ENCODE results near the gene BRINP2. TPM values are rescaled to one million over a fixed set of nuclear protein-coding genes. Genes with fewer than 3 reads are reported as not detected.
A peak's percentile ranks its signal among the peaks of the same experiment; 100 is the strongest.

BRINP2 gene
- total RNA-seq, 1 experiment from 2014 or later: 0.24 TPM

DNA sequence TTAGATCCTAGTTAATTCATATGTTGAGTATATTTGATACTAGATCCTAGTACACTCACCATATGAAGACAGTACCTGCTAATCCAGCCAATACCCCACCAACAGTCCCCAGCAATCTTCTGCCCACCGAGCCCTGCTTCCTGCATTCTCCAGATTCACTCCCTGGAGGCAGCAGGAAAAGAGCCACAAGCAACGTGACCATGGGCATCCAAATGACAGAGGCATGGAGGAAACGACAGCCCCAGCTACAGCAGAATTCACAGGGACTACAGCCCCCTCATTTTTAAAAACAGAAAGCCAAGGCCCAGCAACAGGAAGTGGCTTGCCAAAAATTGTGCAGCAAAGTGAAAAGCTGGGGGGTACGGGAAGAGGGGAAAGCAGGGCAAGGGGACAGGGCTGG is 35.5 kb upstream of the BRINP2 start (continued):
- TF ChIP-seq STAT6 (CRISPR knock-in tag; conservative IDR thresholded peaks at IDR 0.05; ENCODE audit: low read depth) (no peak), TEAD4 (CRISPR knock-in tag; IDR thresholded peaks at IDR 0.05) (no peak), ATF3 (CRISPR knock-in tag; conservative IDR thresholded peaks at IDR 0.05) (no peak)
- TF ChIP-seq, protein P1, sequence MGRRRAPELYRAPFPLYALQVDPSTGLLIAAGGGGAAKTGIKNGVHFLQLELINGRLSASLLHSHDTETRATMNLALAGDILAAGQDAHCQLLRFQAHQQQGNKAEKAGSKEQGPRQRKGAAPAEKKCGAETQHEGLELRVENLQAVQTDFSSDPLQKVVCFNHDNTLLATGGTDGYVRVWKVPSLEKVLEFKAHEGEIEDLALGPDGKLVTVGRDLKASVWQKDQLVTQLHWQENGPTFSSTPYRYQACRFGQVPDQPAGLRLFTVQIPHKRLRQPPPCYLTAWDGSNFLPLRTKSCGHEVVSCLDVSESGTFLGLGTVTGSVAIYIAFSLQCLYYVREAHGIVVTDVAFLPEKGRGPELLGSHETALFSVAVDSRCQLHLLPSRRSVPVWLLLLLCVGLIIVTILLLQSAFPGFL (CRISPR knock-in tag; IDR thresholded peaks at IDR 0.05; ENCODE audit: borderline replicate concordance): no peak

- POLR2A ChIA-PET: no interaction called here
- DNase-seq (ENCODE audit: low spot score): no peak
- no peaks in the 10 kb centered on the region for H3K27me3 Mint-ChIP-seq (ENCODE audit: low read depth)
- TF ChIP-seq MYBL2 (CRISPR knock-in tag; IDR thresholded peaks at IDR 0.05): no peak
- no peak for TF ChIP-seq ZNF416 (CRISPR knock-in tag; IDR thresholded peaks at IDR 0.05)
- TF ChIP-seq ZBTB21 (CRISPR knock-in tag; IDR thresholded peaks at IDR 0.05; ENCODE audit: borderline replicate concordance): no peak
- TF ChIP-seq NR1H2 (CRISPR knock-in tag; IDR thresholded peaks at IDR 0.05): no peak
- TF ChIP-seq EMX1 (CRISPR knock-in tag; IDR thresholded peaks at IDR 0.05): no peak
- no peak for TF ChIP-seq E2F5 (CRISPR knock-in tag; IDR thresholded peaks at IDR 0.05)
- ATAC-seq: peak; percentile 81
- peaks cover 11% of the 10 kb centered on the region for H3K4me1 Mint-ChIP-seq
- CTCF ChIA-PET: interaction anchor here (0.6 to 1.9 kb wide), 15 partner anchors 10 to 242 kb away, joined by 3 to 11 read pairs (median 5); no protein-coding TSS in a partner anchor
- no peaks in the 10 kb centered on the region for H3K9me3 Mint-ChIP-seq
- no peaks in the 10 kb centered on the region for H3K36me3 Mint-ChIP-seq
- H3K27ac Mint-ChIP-seq: no peak overlapping the region
- H3K4me3 Mint-ChIP-seq: no peak overlapping the region
Measured at GRCh38 chr1:177137814-177138213, 32.9 kb upstream of the BRINP2 start.

GRCh38 chr1:177138347-177138746 is 32.4 kb upstream of the BRINP2 start:
- no peaks in the 10 kb centered on the region for H3K9me3 Mint-ChIP-seq
- H3K27ac Mint-ChIP-seq: no peak overlapping the region
- H3K4me1 Mint-ChIP-seq: peaks cover 16% of the 10 kb centered on the region
- no peaks in the 10 kb centered on the region for H3K27me3 Mint-ChIP-seq (ENCODE audit: low read depth)
- ChIA-PET CTCF (interaction anchor here (0.6 to 1.9 kb wide), 15 partner anchors 9 to 242 kb away, joined by 3 to 11 read pairs (median 5); no protein-coding TSS in a partner anchor), POLR2A (no interaction called here)
- ATAC-seq: no peak
- no peak overlapping the region for H3K4me3 Mint-ChIP-seq
- no peak for DNase-seq (ENCODE audit: low spot score)
- H3K36me3 Mint-ChIP-seq: no peaks in the 10 kb centered on the region
- TF ChIP-seq, protein P2, sequence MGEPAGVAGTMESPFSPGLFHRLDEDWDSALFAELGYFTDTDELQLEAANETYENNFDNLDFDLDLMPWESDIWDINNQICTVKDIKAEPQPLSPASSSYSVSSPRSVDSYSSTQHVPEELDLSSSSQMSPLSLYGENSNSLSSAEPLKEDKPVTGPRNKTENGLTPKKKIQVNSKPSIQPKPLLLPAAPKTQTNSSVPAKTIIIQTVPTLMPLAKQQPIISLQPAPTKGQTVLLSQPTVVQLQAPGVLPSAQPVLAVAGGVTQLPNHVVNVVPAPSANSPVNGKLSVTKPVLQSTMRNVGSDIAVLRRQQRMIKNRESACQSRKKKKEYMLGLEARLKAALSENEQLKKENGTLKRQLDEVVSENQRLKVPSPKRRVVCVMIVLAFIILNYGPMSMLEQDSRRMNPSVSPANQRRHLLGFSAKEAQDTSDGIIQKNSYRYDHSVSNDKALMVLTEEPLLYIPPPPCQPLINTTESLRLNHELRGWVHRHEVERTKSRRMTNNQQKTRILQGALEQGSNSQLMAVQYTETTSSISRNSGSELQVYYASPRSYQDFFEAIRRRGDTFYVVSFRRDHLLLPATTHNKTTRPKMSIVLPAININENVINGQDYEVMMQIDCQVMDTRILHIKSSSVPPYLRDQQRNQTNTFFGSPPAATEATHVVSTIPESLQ (CRISPR knock-in tag; IDR thresholded peaks at IDR 0.05): no peak
- TF ChIP-seq, protein P3, sequence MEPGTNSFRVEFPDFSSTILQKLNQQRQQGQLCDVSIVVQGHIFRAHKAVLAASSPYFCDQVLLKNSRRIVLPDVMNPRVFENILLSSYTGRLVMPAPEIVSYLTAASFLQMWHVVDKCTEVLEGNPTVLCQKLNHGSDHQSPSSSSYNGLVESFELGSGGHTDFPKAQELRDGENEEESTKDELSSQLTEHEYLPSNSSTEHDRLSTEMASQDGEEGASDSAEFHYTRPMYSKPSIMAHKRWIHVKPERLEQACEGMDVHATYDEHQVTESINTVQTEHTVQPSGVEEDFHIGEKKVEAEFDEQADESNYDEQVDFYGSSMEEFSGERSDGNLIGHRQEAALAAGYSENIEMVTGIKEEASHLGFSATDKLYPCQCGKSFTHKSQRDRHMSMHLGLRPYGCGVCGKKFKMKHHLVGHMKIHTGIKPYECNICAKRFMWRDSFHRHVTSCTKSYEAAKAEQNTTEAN (CRISPR knock-in tag; IDR thresholded peaks at IDR 0.05): no peak
- TF ChIP-seq STAT6 (CRISPR knock-in tag; conservative IDR thresholded peaks at IDR 0.05; ENCODE audit: low read depth) (no peak), ESRRA (CRISPR knock-in tag; IDR thresholded peaks at IDR 0.05; ENCODE audit: borderline replicate concordance) (no peak), ZBTB21 (CRISPR knock-in tag; IDR thresholded peaks at IDR 0.05; ENCODE audit: borderline replicate concordance) (no peak), FOXJ3 (CRISPR knock-in tag; IDR thresholded peaks at IDR 0.05; ENCODE audit: borderline replicate concordance) (no peak), ZNF512 (CRISPR knock-in tag; IDR thresholded peaks at IDR 0.05; ENCODE audit: borderline replicate concordance) (no peak), ATF3 (CRISPR knock-in tag; conservative IDR thresholded peaks at IDR 0.05) (no peak), JAZF1 (CRISPR knock-in tag; IDR thresholded peaks at IDR 0.05) (no peak)
- TF ChIP-seq, protein P4, sequence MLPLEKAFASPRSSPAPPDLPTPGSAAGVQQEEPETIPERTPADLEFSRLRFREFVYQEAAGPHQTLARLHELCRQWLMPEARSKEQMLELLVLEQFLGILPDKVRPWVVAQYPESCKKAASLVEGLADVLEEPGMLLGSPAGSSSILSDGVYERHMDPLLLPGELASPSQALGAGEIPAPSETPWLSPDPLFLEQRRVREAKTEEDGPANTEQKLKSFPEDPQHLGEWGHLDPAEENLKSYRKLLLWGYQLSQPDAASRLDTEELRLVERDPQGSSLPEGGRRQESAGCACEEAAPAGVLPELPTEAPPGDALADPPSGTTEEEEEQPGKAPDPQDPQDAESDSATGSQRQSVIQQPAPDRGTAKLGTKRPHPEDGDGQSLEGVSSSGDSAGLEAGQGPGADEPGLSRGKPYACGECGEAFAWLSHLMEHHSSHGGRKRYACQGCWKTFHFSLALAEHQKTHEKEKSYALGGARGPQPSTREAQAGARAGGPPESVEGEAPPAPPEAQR (CRISPR knock-in tag; IDR thresholded peaks at IDR 0.05): no peak
